K562 (cell line): ENCODE results near the gene PLEKHA6. TPM values are rescaled to one million over a fixed set of nuclear protein-coding genes. Genes with fewer than 3 reads are reported as not detected.

Experiments
- C11orf30 ChIP-seq: fragments of 450-650 bp; IDR thresholded peaks from 2 replicates; pipeline ENCODE4 v1.6.1; 2016; ENCODE audit warnings: low read depth, mild to moderate bottlenecking
- CEBPB ChIP-seq: fragments of 450-650 bp; IDR thresholded peaks from 2 replicates; pipeline ENCODE4 v1.6.1; 2016; ENCODE audit warnings: missing genetic modification characterization, missing compliant biosample characterization
- CREM ChIP-seq: IDR thresholded peaks from 2 replicates; pipeline ENCODE4 v1.6.1; 2014; ENCODE audit warnings: antibody characterized with exemption, low read depth
- EGR1 ChIP-seq: fragments of 450-650 bp; conservative IDR thresholded peaks from 2 replicates; pipeline ENCODE4 v1.6.1; 2017; ENCODE audit warnings: mild to moderate bottlenecking
- HIVEP1 ChIP-seq: fragments of 250-450 bp; sonication (Bioruptor Pico); IDR thresholded peaks from 2 replicates; pipeline ENCODE4 v1.4.0; 2020; ENCODE audit warnings: mild to moderate bottlenecking
- MAFK ChIP-seq: IDR thresholded peaks from 2 replicates; pipeline ENCODE4 v1.6.1; 2011; ENCODE audit warnings: low read length, improper control_type of control experiment
- MTF1 ChIP-seq: fragments of 250-450 bp; sonication (Bioruptor Pico); IDR thresholded peaks from 2 replicates; pipeline ENCODE4 v1.9.0; 2021; ENCODE audit warnings: moderate library complexity, mild to moderate bottlenecking, inconsistent platforms, borderline replicate concordance
- POLR2AphosphoS5 ChIP-seq: IDR thresholded peaks from 2 replicates; pipeline ENCODE4 v1.6.1; 2011; ENCODE audit warnings: mild to moderate bottlenecking, low read depth, low read length, moderate library complexity; ENCODE audit not compliant: control insufficient read depth, insufficient read depth
- RFX7 ChIP-seq: fragments of 250-450 bp; sonication (Bioruptor Pico); IDR thresholded peaks from 2 replicates; pipeline ENCODE4 v1.5.1; 2021; ENCODE audit warnings: mild to moderate bottlenecking
- SMARCE1 ChIP-seq: fragments of 450-650 bp; IDR thresholded peaks from 2 replicates; pipeline ENCODE4 v1.7.1; 2016; ENCODE audit warnings: mild to moderate bottlenecking
- SOX6 ChIP-seq: fragments of 450-650 bp; IDR thresholded peaks from 2 replicates; pipeline ENCODE4 v1.6.1; 2014; ENCODE audit warnings: mild to moderate bottlenecking
- SUPT5H ChIP-seq: fragments of 450-650 bp; IDR thresholded peaks from 2 replicates; pipeline ENCODE4 v1.6.1; 2016
- TARDBP ChIP-seq: fragments of 450-650 bp; IDR thresholded peaks from 2 replicates; pipeline ENCODE4 v1.6.1; 2016
- TRIM28 ChIP-seq: fragments of 450-650 bp; IDR thresholded peaks from 2 replicates; pipeline ENCODE4 v1.6.1; 2017
- ZFPM2 ChIP-seq: fragments of 250-450 bp; sonication (Bioruptor Pico); IDR thresholded peaks from 2 replicates; pipeline ENCODE4 v1.5.1; 2022; ENCODE audit warnings: mild to moderate bottlenecking
- ZFX ChIP-seq: sonication (generic); formaldehyde crosslinking; IDR thresholded peaks from 2 replicates; pipeline ENCODE4 v1.8.0; 2022; ENCODE audit warnings: mild to moderate bottlenecking, missing genetic modification reagents, moderate library complexity
- ZNF507 ChIP-seq: conservative IDR thresholded peaks from 2 replicates; pipeline ENCODE4 v1.6.1; 2017; ENCODE audit warnings: missing genetic modification characterization, missing compliant biosample characterization
- ZNF76 ChIP-seq: fragments of 250-450 bp; sonication (Bioruptor Pico); IDR thresholded peaks from 2 replicates; pipeline ENCODE4 v1.4.0; 2020; ENCODE audit warnings: mild to moderate bottlenecking, moderate library complexity, borderline replicate concordance
- polyA plus RNA-seq, 8 experiments: library from polyadenylated mRNA; depleted of rRNA in 4 of 8; stranded (reverse) in 5 of 8; unstranded in 3 of 8; fragments of >200 nt; fragmentation: Nextera tagmentation in 2 of 8; fragmentation: Illumina TruSeq in 1 of 8; extraction: Ambion mirVana in 2 of 8; extraction: Trizol in 1 of 8; gene quantifications; 2 replicates each; pipeline versions ENCODE4 v1.2.1 to v1.2.3, GENCODE V29; 2011 to 2014; ENCODE audit warnings: inconsistent platforms in 1 of 8, missing spikeins in 1 of 8
- total RNA-seq, 7 experiments: library from RNA; depleted of rRNA in 6 of 7; stranded (reverse); fragments of >200 nt in 6 of 7; fragmentation: Illumina TruSeq in 2 of 7; extraction: Trizol in 2 of 7; gene quantifications; 2 replicates each; pipeline versions ENCODE4 v1.2.1 to v1.2.3, GENCODE V29; 2011 to 2021; ENCODE audit warnings: low replicate concordance in 1 of 7
- TF ChIP-seq, protein P1 (sequence below): fragments of 250-450 bp; sonication (Bioruptor Pico); IDR thresholded peaks from 2 replicates; pipeline ENCODE4 v1.4.0; 2020; ENCODE audit warnings: mild to moderate bottlenecking
- TF ChIP-seq, protein P2 (sequence below): fragments of 250-450 bp; sonication (Bioruptor Pico); IDR thresholded peaks from 2 replicates; pipeline ENCODE4 v1.8.0; 2022; ENCODE audit warnings: inconsistent platforms
- TF ChIP-seq, protein P3 (sequence below): IDR thresholded peaks from 2 replicates; pipeline ENCODE4 v1.6.1; 2012; ENCODE audit warnings: low read depth, low read length, improper control_type of control experiment, borderline replicate concordance
- TF ChIP-seq, protein P4 (sequence below): fragments of 450-650 bp; conservative IDR thresholded peaks from 2 replicates; pipeline ENCODE4 v1.6.1; 2016; ENCODE audit warnings: missing genetic modification characterization, low read depth, mild to moderate bottlenecking, missing compliant biosample characterization, moderate library complexity
- TF ChIP-seq, protein P5 (sequence below), 2 experiments: fragments of 450-650 bp in 1 of 2; sonication (generic) in 1 of 2; formaldehyde crosslinking in 1 of 2; IDR thresholded peaks in 1 of 2; conservative IDR thresholded peaks in 1 of 2; 2 replicates each; pipeline versions ENCODE4 v1.6.1 to v1.8.1; 2016 to 2023; ENCODE audit warnings: mild to moderate bottlenecking in 2 of 2, moderate library complexity in 2 of 2, inconsistent platforms in 1 of 2, missing genetic modification reagents in 1 of 2

Gene PLEKHA6
- total and polyA plus RNA-seq, 9 of the 15 experiments (the other 6 are each of a cell fraction or from before 2014, with no cell fraction given): under 0.01 to 0.33 (median 0.01) TPM; not detected in 4

DNA sequence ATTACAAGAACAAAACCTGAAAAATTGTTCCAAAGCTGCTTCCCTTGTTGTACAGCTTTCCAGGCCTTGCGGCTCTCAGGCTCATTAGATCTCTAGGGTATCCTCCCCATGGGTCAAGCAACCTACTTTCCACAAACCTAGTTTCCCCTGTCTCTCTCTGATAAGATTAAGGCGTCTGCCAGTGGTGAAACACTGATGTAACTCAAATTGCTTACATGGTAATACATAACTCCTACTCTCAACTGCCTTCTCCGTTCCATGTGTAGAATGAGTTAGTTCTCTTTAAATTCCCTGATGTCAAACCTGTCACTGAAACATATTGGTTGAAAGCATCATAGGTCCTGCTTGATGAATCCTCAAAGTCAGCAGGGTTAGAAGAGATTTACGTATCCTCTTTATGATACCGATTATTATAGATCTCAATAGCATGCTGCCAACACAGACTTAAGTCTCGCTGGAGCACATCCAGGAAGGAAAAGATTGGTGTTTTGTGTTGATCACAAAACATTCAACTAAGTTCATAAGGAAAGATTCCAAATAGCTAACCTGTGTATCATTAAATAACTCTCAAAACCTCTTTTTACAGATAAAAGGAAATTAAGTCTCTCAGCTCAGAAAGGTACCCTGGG lies 41.3 kb upstream of the PLEKHA6 start (continued):
- TF ChIP-seq, protein P1, sequence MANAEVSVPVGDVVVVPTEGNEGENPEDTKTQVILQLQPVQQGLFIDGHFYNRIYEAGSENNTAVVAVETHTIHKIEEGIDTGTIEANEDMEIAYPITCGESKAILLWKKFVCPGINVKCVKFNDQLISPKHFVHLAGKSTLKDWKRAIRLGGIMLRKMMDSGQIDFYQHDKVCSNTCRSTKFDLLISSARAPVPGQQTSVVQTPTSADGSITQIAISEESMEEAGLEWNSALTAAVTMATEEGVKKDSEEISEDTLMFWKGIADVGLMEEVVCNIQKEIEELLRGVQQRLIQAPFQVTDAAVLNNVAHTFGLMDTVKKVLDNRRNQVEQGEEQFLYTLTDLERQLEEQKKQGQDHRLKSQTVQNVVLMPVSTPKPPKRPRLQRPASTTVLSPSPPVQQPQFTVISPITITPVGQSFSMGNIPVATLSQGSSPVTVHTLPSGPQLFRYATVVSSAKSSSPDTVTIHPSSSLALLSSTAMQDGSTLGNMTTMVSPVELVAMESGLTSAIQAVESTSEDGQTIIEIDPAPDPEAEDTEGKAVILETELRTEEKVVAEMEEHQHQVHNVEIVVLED: no peak
- TF ChIP-seq C11orf30 (peak; percentile 79; the same call in 1 of the 2 replicates), TARDBP (no peak), HIVEP1 (no peak), SUPT5H (no peak), SMARCE1 (peak; percentile 61; the same call in 1 of the 2 replicates), CEBPB (tag) (peak; percentile 55; the same call in 1 of the 2 replicates), SOX6 (peak; percentile 70), TRIM28 (no peak), MTF1 (no peak), CREM (0 out of 2 replicates have a peak, but pooled peaks have one; percentile 12), ZFPM2 (CRISPR knock-in tag) (no peak), MAFK (0 out of 2 replicates have a peak, but pooled peaks have one; percentile 37), RFX7 (CRISPR knock-in tag) (no peak), ZFX (CRISPR knock-in tag) (no peak), EGR1 (no peak), POLR2AphosphoS5 (peak; percentile 40; the same call in 1 of the 2 replicates), ZNF76 (CRISPR knock-in tag) (no peak), ZNF507 (no peak)
- TF ChIP-seq, protein P2, sequence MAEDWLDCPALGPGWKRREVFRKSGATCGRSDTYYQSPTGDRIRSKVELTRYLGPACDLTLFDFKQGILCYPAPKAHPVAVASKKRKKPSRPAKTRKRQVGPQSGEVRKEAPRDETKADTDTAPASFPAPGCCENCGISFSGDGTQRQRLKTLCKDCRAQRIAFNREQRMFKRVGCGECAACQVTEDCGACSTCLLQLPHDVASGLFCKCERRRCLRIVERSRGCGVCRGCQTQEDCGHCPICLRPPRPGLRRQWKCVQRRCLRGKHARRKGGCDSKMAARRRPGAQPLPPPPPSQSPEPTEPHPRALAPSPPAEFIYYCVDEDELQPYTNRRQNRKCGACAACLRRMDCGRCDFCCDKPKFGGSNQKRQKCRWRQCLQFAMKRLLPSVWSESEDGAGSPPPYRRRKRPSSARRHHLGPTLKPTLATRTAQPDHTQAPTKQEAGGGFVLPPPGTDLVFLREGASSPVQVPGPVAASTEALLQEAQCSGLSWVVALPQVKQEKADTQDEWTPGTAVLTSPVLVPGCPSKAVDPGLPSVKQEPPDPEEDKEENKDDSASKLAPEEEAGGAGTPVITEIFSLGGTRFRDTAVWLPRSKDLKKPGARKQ (CRISPR knock-in tag): peak; percentile 74; the same call in 1 of the 2 replicates
- TF ChIP-seq, protein P3, sequence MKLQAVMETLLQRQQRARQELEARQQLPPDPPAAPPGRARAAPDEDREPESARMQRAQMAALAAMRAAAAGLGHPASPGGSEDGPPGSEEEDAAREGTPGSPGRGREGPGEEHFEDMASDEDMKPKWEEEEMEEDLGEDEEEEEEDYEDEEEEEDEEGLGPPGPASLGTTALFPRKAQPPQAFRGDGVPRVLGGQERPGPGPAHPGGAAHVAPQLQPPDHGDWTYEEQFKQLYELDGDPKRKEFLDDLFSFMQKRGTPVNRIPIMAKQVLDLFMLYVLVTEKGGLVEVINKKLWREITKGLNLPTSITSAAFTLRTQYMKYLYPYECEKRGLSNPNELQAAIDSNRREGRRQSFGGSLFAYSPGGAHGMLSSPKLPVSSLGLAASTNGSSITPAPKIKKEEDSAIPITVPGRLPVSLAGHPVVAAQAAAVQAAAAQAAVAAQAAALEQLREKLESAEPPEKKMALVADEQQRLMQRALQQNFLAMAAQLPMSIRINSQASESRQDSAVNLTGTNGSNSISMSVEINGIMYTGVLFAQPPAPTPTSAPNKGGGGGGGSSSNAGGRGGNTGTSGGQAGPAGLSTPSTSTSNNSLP: peak; percentile 51; the same call in 1 of the 2 replicates
- TF ChIP-seq, protein P4, sequence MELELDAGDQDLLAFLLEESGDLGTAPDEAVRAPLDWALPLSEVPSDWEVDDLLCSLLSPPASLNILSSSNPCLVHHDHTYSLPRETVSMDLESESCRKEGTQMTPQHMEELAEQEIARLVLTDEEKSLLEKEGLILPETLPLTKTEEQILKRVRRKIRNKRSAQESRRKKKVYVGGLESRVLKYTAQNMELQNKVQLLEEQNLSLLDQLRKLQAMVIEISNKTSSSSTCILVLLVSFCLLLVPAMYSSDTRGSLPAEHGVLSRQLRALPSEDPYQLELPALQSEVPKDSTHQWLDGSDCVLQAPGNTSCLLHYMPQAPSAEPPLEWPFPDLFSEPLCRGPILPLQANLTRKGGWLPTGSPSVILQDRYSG (tag): no peak
- TF ChIP-seq, protein P5, sequence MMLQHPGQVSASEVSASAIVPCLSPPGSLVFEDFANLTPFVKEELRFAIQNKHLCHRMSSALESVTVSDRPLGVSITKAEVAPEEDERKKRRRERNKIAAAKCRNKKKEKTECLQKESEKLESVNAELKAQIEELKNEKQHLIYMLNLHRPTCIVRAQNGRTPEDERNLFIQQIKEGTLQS (IDR thresholded peaks at IDR 0.05): peak; percentile 72; the same call in 1 of the 2 replicates
- TF ChIP-seq, protein P5 (CRISPR knock-in tag; conservative IDR thresholded peaks at IDR 0.05): no peak
